Trophoblast cell (in vitro differentiated cells and primary cell): Measurements from ENCODE around the gene MIEN1.
"Not testable (repeated sequence)": the region's sequence is repeated elsewhere in the genome, so short reads cannot be mapped to it uniquely, and the experiment has no call there.

Experiments used
- DNase-seq, 2 donors: peaks; one replicate each; pipeline ENCODE4 v3.0.0-alpha.2; 2016
- H2AFZ ChIP-seq: 2 replicates; pipeline ENCODE4 v1.6.1; 2013; ENCODE audit warnings: low read length, moderate library complexity, mild to moderate bottlenecking; ENCODE audit not compliant: insufficient read depth, poor library complexity
- H2AK5ac ChIP-seq: 2 replicates; pipeline ENCODE4 v1.6.1; 2013; ENCODE audit warnings: mild to moderate bottlenecking, low read length
- H2BK120ac ChIP-seq: 2 replicates; pipeline ENCODE4 v1.6.1; 2013; ENCODE audit warnings: low read length, mild to moderate bottlenecking, moderate library complexity; ENCODE audit not compliant: insufficient read depth, poor library complexity
- H2BK12ac ChIP-seq: 2 replicates; pipeline ENCODE4 v1.6.1; 2013; ENCODE audit warnings: mild to moderate bottlenecking, low read length, moderate library complexity
- H2BK5ac ChIP-seq: 2 replicates; pipeline ENCODE4 v1.6.1; 2013; ENCODE audit warnings: low read length, low read depth, moderate library complexity, mild to moderate bottlenecking; ENCODE audit not compliant: poor library complexity
- H3K14ac ChIP-seq: 2 replicates; pipeline ENCODE4 v1.6.1; 2013; ENCODE audit warnings: mild to moderate bottlenecking, low read length
- H3K18ac ChIP-seq: 2 replicates; pipeline ENCODE4 v1.6.1; 2013; ENCODE audit warnings: mild to moderate bottlenecking, low read length
- H3K23ac ChIP-seq: 2 replicates; pipeline ENCODE4 v1.6.1; 2013; ENCODE audit warnings: low read length
- H3K27ac ChIP-seq: 2 replicates; pipeline ENCODE4 v1.5.1; 2013; ENCODE audit warnings: low read depth, mild to moderate bottlenecking, inconsistent platforms, low read length, moderate library complexity
- H3K27me3 ChIP-seq: 2 replicates; pipeline ENCODE4 v1.6.1; 2013; ENCODE audit warnings: inconsistent platforms, mild to moderate bottlenecking, low read length, moderate library complexity; ENCODE audit not compliant: insufficient read depth
- H3K36me3 ChIP-seq, 2 experiments: 1 replicate in 1 of 2; 2 replicates in 1 of 2; pipeline ENCODE4 v1.6.1; 2013; ENCODE audit warnings: low read length in 2 of 2, mild to moderate bottlenecking in 2 of 2, moderate library complexity in 1 of 2; ENCODE audit not compliant: insufficient read depth in 2 of 2, control insufficient read depth in 1 of 2
- H3K4ac ChIP-seq: 2 replicates; pipeline ENCODE4 v1.6.1; 2013; ENCODE audit warnings: low read depth, mild to moderate bottlenecking, low read length, moderate library complexity
- H3K4me1 ChIP-seq, 2 experiments: 1 replicate in 1 of 2; 2 replicates in 1 of 2; pipeline ENCODE4 v1.6.1; 2013; ENCODE audit warnings: low read length in 2 of 2, mild to moderate bottlenecking in 2 of 2, moderate library complexity in 1 of 2; ENCODE audit not compliant: insufficient read depth in 2 of 2, control insufficient read depth in 1 of 2
- H3K4me2 ChIP-seq: 2 replicates; pipeline ENCODE4 v1.6.1; 2013; ENCODE audit warnings: inconsistent platforms, mild to moderate bottlenecking, low read length, moderate library complexity
- H3K4me3 ChIP-seq: 2 replicates; pipeline ENCODE4 v1.5.1; 2013; ENCODE audit warnings: mild to moderate bottlenecking, low read depth, low read length, inconsistent platforms
- H3K79me1 ChIP-seq: one replicate; pipeline ENCODE4 v1.6.1; 2013; ENCODE audit warnings: low read length
- H3K79me2 ChIP-seq: 2 replicates; pipeline ENCODE4 v1.6.1; 2013; ENCODE audit warnings: low read length, mild to moderate bottlenecking; ENCODE audit not compliant: control insufficient read depth, insufficient read depth, poor library complexity
- H3K9ac ChIP-seq: 2 replicates; pipeline ENCODE4 v1.6.1; 2013; ENCODE audit warnings: mild to moderate bottlenecking, low read length
- H3K9me3 ChIP-seq: 2 replicates; pipeline ENCODE4 v1.6.1; 2013; ENCODE audit warnings: low read depth, mild to moderate bottlenecking, control low read depth, inconsistent platforms, low read length; ENCODE audit not compliant: insufficient read depth
- H4K12ac ChIP-seq: 2 replicates; pipeline ENCODE4 v1.6.1; 2013; ENCODE audit warnings: low read depth, mild to moderate bottlenecking, low read length, moderate library complexity
- H4K8ac ChIP-seq: 2 replicates; pipeline ENCODE4 v1.6.1; 2013; ENCODE audit warnings: low read depth, mild to moderate bottlenecking, low read length, moderate library complexity
- H4K91ac ChIP-seq: one replicate; pipeline ENCODE4 v1.6.1; 2013; ENCODE audit warnings: low read depth, mild to moderate bottlenecking, low read length, moderate library complexity
- WGBS: extraction: QIAGEN DNeasy Blood & Tissue Kit; methylation state at CpG from one replicate; pipeline ENCODE4 v1.1.7; 2013; ENCODE audit warnings: missing lambda C conversion rate; ENCODE audit not compliant: insufficient read length, insufficient coverage; ENCODE audit errors: extremely low coverage; 5-methylcytosine and 5-hydroxymethylcytosine counted together

The MIEN1 gene

DNA sequence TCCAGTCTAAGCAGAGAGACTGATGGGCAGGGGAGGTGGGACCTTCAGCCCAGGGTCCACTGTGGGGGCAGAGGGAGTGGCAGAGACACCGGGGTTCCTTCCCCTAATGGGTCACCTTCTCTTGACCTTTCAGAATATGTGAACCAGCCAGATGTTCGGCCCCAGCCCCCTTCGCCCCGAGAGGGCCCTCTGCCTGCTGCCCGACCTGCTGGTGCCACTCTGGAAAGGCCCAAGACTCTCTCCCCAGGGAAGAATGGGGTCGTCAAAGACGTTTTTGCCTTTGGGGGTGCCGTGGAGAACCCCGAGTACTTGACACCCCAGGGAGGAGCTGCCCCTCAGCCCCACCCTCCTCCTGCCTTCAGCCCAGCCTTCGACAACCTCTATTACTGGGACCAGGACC is 2.8 kb downstream of the MIEN1 start:
- no peak overlapping the region for H3K14ac ChIP-seq

GRCh38 chr17:39726617-39727016 is 3.7 kb downstream of the MIEN1 start:
- no peak overlapping the region for H3K18ac ChIP-seq
- no peak overlapping the region for H2BK12ac ChIP-seq
- H3K36me3 ChIP-seq: peaks cover 51 to 52% of the 10 kb centered on the region in 2 experiments
- H3K9me3 ChIP-seq: peaks cover 2% of the 10 kb centered on the region
- H3K4me1 ChIP-seq: peaks cover 5 to 9% of the 10 kb centered on the region in 2 experiments
- no peaks in the 10 kb centered on the region for H3K27me3 ChIP-seq
- H2BK120ac ChIP-seq: no peak overlapping the region
- H3K79me2 ChIP-seq: peaks cover 4% of the 10 kb centered on the region
- no peak overlapping the region for H3K4me2 ChIP-seq
- H3K23ac ChIP-seq: no peak overlapping the region
- H2BK5ac ChIP-seq: no peak overlapping the region
- WGBS: no CpG with 5 or more reads among the region's 9 CpGs
- no peak for DNase-seq
- H2AFZ ChIP-seq: no peak overlapping the region
- H2AK5ac ChIP-seq: no peak overlapping the region
- no peak overlapping the region for H4K91ac ChIP-seq
- H4K8ac ChIP-seq: no peak overlapping the region
- H3K9ac ChIP-seq: no peak overlapping the region
- no peak overlapping the region for H3K27ac ChIP-seq
- no peak overlapping the region for H3K4me3 ChIP-seq
- H3K14ac ChIP-seq: no peak overlapping the region
- H3K4ac ChIP-seq: no peak overlapping the region
- peaks cover 4% of the 10 kb centered on the region for H3K79me1 ChIP-seq
- H4K12ac ChIP-seq: no peak overlapping the region

More for the DNA sequence above, 2.8 kb downstream of the MIEN1 start:
- Histone ChIP-seq H3K27ac (no peak overlapping the region), H4K91ac (no peak overlapping the region), H2BK5ac (no peak overlapping the region), H3K4me1 (peaks cover 5 to 9% of the 10 kb centered on the region in 2 experiments), H3K36me3 (peaks cover 50 to 51% of the 10 kb centered on the region in 2 experiments), H3K4me3 (no peak overlapping the region), H2AK5ac (no peak overlapping the region), H3K79me2 (peaks cover 4% of the 10 kb centered on the region), H2BK120ac (no peak overlapping the region), H3K4ac (no peak overlapping the region), H2BK12ac (no peak overlapping the region), H3K23ac (no peak overlapping the region), H2AFZ (no peak overlapping the region), H3K4me2 (no peak overlapping the region), H3K18ac (no peak overlapping the region), H4K12ac (no peak overlapping the region), H3K9me3 (peaks cover 2% of the 10 kb centered on the region), H3K79me1 (peaks cover 4% of the 10 kb centered on the region), H3K27me3 (no peaks in the 10 kb centered on the region), H3K9ac (no peak overlapping the region), H4K8ac (no peak overlapping the region)
- no peak for DNase-seq
- WGBS: no CpG with 5 or more reads among the region's 10 CpGs

- not testable (repeated sequence) for H2BK12ac ChIP-seq, H2AK5ac ChIP-seq, H4K12ac ChIP-seq, H3K4me3 ChIP-seq, H3K4me1 ChIP-seq, H4K8ac ChIP-seq, H2BK120ac ChIP-seq, H3K79me2 ChIP-seq, H3K4me2 ChIP-seq, H3K14ac ChIP-seq, H2AFZ ChIP-seq, H2BK5ac ChIP-seq, H3K23ac ChIP-seq, H3K4ac ChIP-seq, H4K91ac ChIP-seq, H3K9ac ChIP-seq, H3K79me1 ChIP-seq, H3K9me3 ChIP-seq, H3K27me3 ChIP-seq, DNase-seq, H3K18ac ChIP-seq, H3K27ac ChIP-seq
- H3K36me3 ChIP-seq: peaks cover 51 to 52% of the 10 kb centered on the region in 2 experiments
- WGBS: no CpG with 5 or more reads among the region's 1 CpG
These were observed 4.4 kb downstream of the MIEN1 start for GRCh38 chr17:39725923-39726322.

DNA sequence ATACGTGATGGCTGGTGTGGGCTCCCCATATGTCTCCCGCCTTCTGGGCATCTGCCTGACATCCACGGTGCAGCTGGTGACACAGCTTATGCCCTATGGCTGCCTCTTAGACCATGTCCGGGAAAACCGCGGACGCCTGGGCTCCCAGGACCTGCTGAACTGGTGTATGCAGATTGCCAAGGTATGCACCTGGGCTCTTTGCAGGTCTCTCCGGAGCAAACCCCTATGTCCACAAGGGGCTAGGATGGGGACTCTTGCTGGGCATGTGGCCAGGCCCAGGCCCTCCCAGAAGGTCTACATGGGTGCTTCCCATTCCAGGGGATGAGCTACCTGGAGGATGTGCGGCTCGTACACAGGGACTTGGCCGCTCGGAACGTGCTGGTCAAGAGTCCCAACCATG is 5.6 kb downstream of the MIEN1 start:
- Histone ChIP-seq H3K27ac (no peak overlapping the region), H2AK5ac (no peak overlapping the region), H3K27me3 (no peaks in the 10 kb centered on the region), H3K9ac (no peak overlapping the region), H3K23ac (no peak overlapping the region), H3K36me3 (peaks cover 54 to 57% of the 10 kb centered on the region in 2 experiments), H3K4ac (no peak overlapping the region), H2BK120ac (no peak overlapping the region), H4K8ac (no peak overlapping the region), H3K4me3 (no peak overlapping the region), H2BK12ac (no peak overlapping the region), H3K4me2 (no peak overlapping the region), H2AFZ (no peak overlapping the region), H3K9me3 (peaks cover 2% of the 10 kb centered on the region), H4K91ac (no peak overlapping the region), H3K18ac (no peak overlapping the region), H3K4me1 (peaks cover 3 to 5% of the 10 kb centered on the region in 2 experiments), H3K79me2 (no peaks in the 10 kb centered on the region), H3K14ac (no peak overlapping the region), H2BK5ac (no peak overlapping the region), H3K79me1 (no peaks in the 10 kb centered on the region), H4K12ac (no peak overlapping the region)
- no CpG with 5 or more reads among the region's 13 CpGs for WGBS
- DNase-seq: no peak
